HG03378 (cell line): ENCODE data around the gene ASMTL.
"Not testable (repeated sequence)": the region's sequence is repeated elsewhere in the genome, so short reads cannot be mapped to it uniquely, and the experiment has no call there.

ENCODE experiments used
- ATAC-seq: cut with Tn5 transposase; IDR thresholded peaks from one replicate; pipeline ENCODE4 v1.9.1; 2021; ENCODE audit warnings: mild to moderate bottlenecking, moderate library complexity; ENCODE audit not compliant: unreplicated experiment

Gene ASMTL

DNA sequence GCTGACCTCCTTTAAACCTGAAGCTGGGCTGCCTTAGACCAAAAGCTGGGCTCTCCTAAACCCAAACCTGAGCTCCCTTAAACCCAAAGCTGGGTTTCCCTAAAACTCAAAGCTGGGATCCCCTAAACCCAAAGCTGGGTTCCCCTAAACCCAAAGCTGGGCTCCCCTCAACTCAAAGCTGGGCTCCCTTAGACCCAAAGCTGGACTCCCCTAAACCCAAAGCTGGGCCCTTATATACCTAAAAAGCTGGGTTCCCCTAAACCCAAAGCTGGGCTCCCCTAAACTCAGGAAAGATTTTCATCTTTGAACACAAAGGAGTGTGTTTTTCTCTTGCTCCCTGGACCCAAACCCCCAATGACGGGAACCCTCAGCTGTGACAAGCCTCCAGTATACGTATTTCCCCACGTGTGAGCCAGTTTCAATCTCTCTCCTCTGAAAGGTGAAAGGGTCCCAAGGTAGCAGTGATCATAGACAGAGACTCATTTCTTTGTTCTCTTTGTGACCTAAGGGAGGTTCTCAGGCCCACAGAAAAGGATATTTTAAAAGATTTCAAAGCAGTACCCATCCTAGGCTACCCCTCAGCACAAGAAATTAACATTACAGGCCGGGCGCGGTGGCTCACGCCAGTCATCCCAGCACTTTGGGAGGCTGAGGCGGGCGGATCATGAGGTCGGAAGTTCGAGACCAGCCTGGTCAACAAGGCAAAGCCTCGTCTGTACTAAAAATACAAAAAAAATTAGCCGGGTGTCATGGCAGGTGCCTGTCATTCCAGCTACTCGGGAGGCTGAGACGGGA, 31.3 kb upstream of the ASMTL start:
- peak; percentile 46 for ATAC-seq

- not testable (repeated sequence) for ATAC-seq
Observed at GRCh38 chrX:1482530-1482928, 29.8 kb upstream of the ASMTL start.

DNA sequence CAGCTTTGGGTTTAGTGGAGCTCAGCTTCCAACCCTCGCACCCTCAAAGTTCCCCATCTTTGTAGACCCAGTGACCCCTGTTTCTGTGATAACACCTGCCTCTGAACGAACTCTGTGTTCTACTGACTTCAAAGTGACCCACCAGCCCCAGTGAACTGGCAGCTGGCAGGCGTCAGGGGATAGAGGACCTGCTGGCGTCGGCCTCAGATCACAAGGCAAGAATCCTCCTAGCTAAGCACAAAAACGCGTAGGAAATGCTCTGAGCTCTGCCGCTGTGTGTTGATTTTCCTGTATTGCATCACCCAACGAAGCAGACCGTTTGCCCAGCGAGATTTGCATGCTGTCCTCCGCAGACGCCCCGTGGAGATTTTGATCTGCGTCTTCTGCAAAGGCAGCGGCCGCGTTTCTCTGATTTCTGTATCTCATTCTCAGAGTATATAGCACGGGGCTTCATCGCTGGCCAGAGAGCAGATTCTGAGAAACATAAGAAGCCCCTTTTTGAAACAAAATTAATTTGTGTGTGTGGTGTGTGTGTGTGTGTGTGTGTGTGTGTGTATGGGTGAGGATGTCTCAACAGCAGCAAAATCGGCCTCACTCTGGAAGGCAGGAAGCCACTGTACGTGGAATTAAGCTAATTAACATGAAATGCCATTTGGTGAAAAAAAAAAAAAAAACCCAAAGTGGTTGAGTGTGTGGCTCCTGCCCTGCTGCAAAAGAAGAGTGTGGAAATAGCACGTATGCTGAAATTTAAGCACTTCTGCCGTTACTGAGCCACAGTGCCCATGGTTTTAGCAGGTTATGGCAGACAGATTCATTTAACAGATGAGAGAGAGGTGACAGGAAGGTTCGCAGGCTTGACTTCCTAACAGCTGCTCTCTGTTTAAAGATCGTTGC, 29.2 kb upstream of the ASMTL start:
- ATAC-seq, result peak; percentile 44

DNA sequence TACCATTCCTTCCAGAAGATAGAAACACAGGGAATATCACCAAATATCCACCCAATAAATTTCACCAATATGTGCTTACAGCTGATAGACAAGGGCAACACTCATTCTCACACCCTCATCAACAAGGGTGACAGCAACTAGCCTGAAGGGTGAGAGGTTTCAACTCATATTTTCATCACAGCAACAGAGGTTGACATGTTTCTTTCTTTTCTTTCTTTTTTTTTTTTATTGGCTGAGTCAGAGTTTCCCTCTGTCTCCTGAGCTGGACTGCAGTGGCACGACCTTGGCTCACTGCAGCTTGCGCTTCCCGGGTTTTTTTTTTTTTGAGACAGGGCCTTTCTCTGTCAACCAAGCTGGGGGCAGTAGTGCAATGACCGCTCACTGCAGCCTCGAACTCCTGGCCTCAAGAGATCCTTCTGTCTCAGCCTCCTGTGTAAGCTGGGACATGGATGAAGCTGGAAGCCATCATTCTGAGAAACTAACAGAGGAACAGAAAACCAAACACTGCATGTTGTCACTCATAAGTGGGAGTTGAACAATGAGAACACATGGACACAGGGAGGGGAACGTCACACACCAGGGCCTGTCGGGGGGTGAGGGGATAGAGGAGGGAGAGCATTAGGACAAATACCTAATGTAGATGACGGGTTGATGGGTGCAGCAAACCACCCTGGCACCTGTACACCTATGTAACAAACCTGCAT, 27.5 kb upstream of the ASMTL start:
- no peak for ATAC-seq

- no peak for ATAC-seq
Observed at GRCh38 chrX:1477801-1478458, 25.2 kb upstream of the ASMTL start.

GRCh38 chrX:1477229-1477628, 24.5 kb upstream of the ASMTL start:
- no peak for ATAC-seq

GRCh38 chrX:1476682-1477081, 24.0 kb upstream of the ASMTL start:
- no peak for ATAC-seq

GRCh38 chrX:1475881-1476280, 23.2 kb upstream of the ASMTL start:
- no peak for ATAC-seq

DNA sequence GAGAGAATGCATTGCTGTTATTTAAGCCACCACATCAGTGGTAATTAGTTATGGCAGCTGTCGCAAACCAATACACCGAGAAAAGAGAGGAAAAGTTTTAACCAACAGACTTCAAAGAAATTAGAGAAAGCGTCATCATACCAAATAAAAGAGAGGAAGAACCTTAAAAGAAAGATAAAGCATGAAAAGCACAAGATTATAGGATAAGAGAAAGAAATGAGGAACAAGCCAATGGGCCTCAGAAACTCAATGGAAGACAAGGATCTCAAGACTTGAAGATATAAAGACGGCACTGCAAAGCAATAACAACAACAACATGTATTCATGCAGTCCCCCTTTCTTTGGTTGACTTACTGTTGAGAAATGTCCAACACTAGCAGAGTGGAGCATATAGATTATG, 22.8 kb upstream of the ASMTL start:
- ATAC-seq, result no peak

GRCh38 chrX:1474593-1474992, 21.9 kb upstream of the ASMTL start:
- not testable (repeated sequence) for ATAC-seq

DNA sequence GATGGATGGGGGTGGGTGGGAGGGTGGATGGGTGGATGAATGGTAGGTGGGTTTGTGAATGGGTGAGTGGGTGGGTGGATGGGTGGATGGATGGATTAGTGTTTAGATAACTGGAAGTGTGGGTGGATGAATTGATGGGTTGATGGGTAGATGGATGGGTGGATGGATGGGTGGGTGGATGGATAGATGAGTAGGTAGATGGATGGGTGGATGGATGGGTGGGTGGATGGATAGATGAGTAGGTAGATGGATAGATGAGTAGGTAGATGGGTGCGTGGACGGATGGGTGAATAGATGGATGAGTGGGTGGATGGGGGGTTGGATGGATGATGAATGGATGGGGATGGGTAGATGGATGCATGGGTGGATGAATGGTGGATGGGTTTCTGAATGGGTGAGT, 20.3 kb upstream of the ASMTL start:
- ATAC-seq, result no peak

DNA sequence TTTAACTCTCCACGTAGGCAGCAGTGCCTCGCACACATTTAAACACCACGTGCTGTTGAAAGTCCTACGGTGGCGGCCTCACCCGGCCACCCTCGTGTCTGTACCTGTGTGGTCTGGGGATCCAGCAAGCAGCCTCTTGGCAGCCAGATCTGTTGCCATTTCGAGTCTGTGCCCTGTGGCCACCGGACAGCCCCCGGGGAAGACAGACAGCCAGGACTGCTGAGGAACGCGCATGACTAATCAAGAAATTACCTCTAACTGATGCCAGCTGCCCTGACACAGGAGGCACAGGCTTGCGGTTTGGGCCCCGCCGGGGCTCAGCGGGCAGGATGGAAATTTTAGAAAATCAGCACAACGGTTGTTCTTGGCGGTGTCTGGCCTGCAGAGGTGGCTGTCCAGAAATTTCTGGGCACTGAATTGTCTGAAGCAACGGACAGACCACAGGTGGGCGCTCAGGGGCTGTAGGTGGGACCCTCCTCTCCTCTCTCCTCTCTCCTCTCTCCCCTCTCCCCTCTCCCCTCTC, 15.6 kb upstream of the ASMTL start:
- ATAC-seq, result peak; percentile 63

DNA sequence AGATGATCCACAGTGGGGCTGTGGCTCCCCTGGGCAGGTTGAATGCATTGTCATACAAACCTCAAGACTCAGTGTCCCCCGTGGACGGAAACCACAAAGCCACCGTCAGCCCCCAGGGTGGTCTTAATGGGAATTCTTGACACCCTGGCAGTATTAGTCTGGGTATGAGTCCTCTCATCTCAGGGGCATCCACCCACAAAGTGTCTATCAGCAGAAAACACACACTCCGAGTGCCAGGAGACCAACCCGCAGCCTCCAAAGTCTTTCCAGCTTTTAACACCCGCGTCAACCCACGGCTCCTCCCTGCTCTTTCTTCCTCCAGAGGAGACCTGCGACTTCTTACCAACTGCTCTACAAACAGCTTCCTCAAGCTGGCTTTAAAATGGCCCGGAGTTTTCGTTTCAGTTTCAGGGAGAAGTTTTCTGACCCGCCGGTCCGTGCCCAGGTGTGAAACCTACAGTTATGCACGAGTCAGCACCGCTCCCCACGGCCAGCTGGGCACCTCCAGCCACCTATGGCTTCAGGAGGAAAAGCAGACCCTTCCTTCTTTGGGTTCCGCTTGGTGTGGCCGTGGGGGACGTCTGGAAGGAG, 14.4 kb upstream of the ASMTL start:
- peak; percentile 49 for ATAC-seq

DNA sequence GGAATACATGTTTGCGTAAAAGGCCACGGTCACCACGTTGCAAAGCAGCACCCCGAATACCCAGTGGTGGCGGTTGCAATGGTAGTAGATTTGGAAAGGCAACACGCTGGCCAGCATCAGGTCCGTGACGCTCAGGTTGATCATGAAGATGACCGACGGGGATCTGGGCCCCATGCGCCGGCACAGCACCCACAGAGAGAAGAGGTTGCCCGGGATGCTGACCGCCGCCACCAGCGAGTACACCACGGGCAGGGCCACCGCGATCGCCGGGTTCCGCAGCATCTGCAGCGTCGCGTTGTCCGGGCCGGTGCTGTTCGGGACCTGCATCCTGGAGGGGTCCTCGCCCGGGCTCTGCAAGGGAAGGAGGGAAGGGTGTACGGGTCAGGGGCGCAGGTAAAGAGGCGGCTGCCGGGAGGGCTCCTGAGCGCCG, 13.5 kb upstream of the ASMTL start:
- ATAC-seq, result no peak

DNA sequence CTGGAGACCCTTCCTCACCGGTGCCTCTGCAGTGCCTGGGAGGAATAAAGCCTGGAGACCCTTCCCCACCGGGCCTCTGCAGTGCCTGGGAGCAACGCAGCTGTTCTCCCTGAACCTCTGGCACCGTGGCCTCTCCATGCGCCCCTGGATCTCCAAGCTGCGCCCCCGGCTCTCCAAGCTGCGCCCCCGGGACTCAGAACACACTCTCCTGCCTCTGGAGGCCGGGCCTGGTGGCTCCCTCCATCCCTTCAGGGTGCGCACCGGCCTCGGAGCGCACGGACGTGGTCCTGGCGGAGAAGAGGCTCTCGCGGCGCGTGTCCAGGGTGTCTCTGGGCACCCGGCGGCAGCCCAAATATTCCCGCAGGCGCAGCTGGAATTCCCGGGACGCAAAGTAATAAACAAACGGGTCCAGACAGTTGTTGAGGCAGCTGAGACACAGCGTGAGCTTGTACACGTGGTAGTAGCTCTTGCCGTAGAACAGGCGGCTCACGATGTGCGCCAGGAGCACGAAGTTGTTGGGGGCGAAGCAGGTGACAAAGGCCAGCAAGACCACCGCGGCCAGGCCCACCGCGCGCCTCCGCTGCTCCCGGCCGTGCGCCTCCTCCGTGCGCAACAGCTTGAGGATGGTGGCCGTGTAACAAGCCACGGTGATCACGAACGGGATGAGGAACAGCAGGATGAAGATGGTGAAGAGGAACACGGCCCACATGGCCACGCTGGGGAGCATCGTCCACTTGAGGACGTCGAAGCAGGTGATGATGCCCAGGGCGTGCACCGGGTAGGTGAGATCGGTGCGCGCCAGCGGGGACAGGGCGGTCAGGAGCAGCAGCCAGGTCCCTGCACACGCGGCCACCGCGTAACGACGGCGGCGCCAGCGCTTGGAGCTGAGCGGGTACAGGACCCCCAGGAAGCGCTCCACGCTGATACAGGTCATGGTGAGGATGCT, 12.8 kb upstream of the ASMTL start:
- no peak for ATAC-seq

- ATAC-seq, result no peak
Observed at GRCh38 chrX:1464971-1465285, 12.2 kb upstream of the ASMTL start.

- no peak for ATAC-seq
Observed at GRCh38 chrX:1464041-1464970, 11.6 kb upstream of the ASMTL start.

DNA sequence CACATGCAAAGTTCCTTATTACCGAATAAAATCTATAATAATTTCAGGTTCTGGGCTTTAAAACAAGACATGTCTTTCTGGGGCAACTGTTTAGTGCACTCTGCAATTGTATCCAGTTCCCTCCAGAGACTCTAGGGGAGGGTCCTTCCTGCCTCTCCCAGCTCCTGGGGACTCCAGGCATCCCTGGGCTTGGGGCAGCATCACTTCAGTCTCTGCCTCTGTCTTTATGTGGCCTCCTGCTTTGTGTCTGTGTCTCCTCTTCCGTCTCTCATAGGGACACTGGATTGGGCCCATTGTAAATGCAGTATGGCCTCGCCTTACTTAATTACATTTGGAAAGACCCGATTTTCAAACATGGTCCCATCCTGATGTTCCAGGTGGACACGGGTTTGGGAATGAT, 10.9 kb upstream of the ASMTL start:
- no peak for ATAC-seq
